Measurements from ENCODE around the gene RBL2.

- TF ChIP-seq EZH2 (IDR thresholded peaks at IDR 0.05; ENCODE audit: borderline replicate concordance, insufficient read depth, low read depth, low read length, poor library complexity, severe bottlenecking) (no peak), CTCF (IDR thresholded peaks at IDR 0.05) (no peak)
These were observed 73.4 kb downstream of the RBL2 start for GRCh38 chr16:53507464-53508179.

Measured in B cell (primary cell).